Adipocyte (in vitro differentiated cells): ENCODE measurements around the gene PPP5C.
A peak's percentile ranks its signal among the peaks of the same experiment; 100 is the strongest.

Experiments
- DNase-seq: peaks from one replicate; pipeline ENCODE4 v3.0.0-alpha.2; 2015; ENCODE audit warnings: low read depth
- H3K27me3 ChIP-seq: replicated peaks from 2 replicates; pipeline ENCODE4 v1.7.0; 2013; ENCODE audit warnings: mild to moderate bottlenecking, low read length, moderate library complexity; ENCODE audit not compliant: control insufficient read depth, insufficient read depth
- H3K36me3 ChIP-seq: 2 replicates; pipeline ENCODE4 v1.7.0; 2013; ENCODE audit warnings: low read length, mild to moderate bottlenecking, moderate library complexity; ENCODE audit not compliant: control insufficient read depth, insufficient read depth, severe bottlenecking
- H3K4me1 ChIP-seq: 2 replicates; pipeline ENCODE4 v1.7.0; 2013; ENCODE audit warnings: mild to moderate bottlenecking, low read length, moderate library complexity; ENCODE audit not compliant: control insufficient read depth, insufficient read depth
- H3K4me3 ChIP-seq: 2 replicates; pipeline ENCODE4 v1.7.0; 2013; ENCODE audit warnings: mild to moderate bottlenecking, low read length, moderate library complexity
- H3K9ac ChIP-seq: 2 replicates; pipeline ENCODE4 v1.7.0; 2013; ENCODE audit warnings: mild to moderate bottlenecking, low read length, moderate library complexity
- H3K9me3 ChIP-seq: 2 replicates; pipeline ENCODE4 v1.7.0; 2013; ENCODE audit warnings: mild to moderate bottlenecking, low read length, moderate library complexity; ENCODE audit not compliant: control insufficient read depth

Gene PPP5C

GRCh38 chr19:46404753-46405468, 58.0 kb downstream of the PPP5C start:
- Histone ChIP-seq H3K9ac (peak overlapping the region; percentile 86), H3K4me3 (peak overlapping the region; percentile 84), H3K27me3 (peaks cover 16% of the 10 kb centered on the region), H3K36me3 (no peaks in the 10 kb centered on the region), H3K9me3 (no peaks in the 10 kb centered on the region), H3K4me1 (peaks cover 21% of the 10 kb centered on the region)
- no peak for DNase-seq

- DNase-seq: no peak
These were observed 60.1 kb downstream of the PPP5C start for GRCh38 chr19:46406976-46407375.

GRCh38 chr19:46407856-46408663, 61.2 kb downstream of the PPP5C start:
- peak overlapping the region; percentile 17 for H3K9ac ChIP-seq
- peaks cover 25% of the 10 kb centered on the region for H3K27me3 ChIP-seq
- no peak for DNase-seq
- no peaks in the 10 kb centered on the region for H3K36me3 ChIP-seq
- H3K4me3 ChIP-seq: peak overlapping the region; percentile 29
- H3K9me3 ChIP-seq: no peaks in the 10 kb centered on the region
- H3K4me1 ChIP-seq: peaks cover 32% of the 10 kb centered on the region

More at GRCh38 chr19:46406976-46407375, 60.1 kb downstream of the PPP5C start:
- H3K9ac ChIP-seq: no peak overlapping the region
- peaks cover 27% of the 10 kb centered on the region for H3K4me1 ChIP-seq
- no peak overlapping the region for H3K4me3 ChIP-seq
- peaks cover 25% of the 10 kb centered on the region for H3K27me3 ChIP-seq
- H3K36me3 ChIP-seq: no peaks in the 10 kb centered on the region
- H3K9me3 ChIP-seq: no peaks in the 10 kb centered on the region

GRCh38 chr19:46408664-46409039, 61.8 kb downstream of the PPP5C start:
- H3K9ac ChIP-seq: peak overlapping the region; percentile 17
- H3K9me3 ChIP-seq: no peaks in the 10 kb centered on the region
- peaks cover 25% of the 10 kb centered on the region for H3K27me3 ChIP-seq
- no peaks in the 10 kb centered on the region for H3K36me3 ChIP-seq
- H3K4me1 ChIP-seq: peaks cover 32% of the 10 kb centered on the region
- peak; percentile 71 for DNase-seq
- peak overlapping the region; percentile 29 for H3K4me3 ChIP-seq

GRCh38 chr19:46409191-46409590, 62.3 kb downstream of the PPP5C start:
- Histone ChIP-seq H3K9ac (no peak overlapping the region), H3K4me3 (no peak overlapping the region), H3K27me3 (peaks cover 25% of the 10 kb centered on the region), H3K4me1 (peaks cover 26% of the 10 kb centered on the region), H3K9me3 (no peaks in the 10 kb centered on the region), H3K36me3 (no peaks in the 10 kb centered on the region)
- DNase-seq: no peak

GRCh38 chr19:46410205-46411087, 63.6 kb downstream of the PPP5C start:
- Histone ChIP-seq H3K36me3 (no peaks in the 10 kb centered on the region), H3K9ac (no peak overlapping the region), H3K27me3 (peaks cover 23% of the 10 kb centered on the region), H3K4me1 (peaks cover 18% of the 10 kb centered on the region), H3K9me3 (no peaks in the 10 kb centered on the region), H3K4me3 (peak overlapping the region; percentile 81)
- DNase-seq: no peak

DNA sequence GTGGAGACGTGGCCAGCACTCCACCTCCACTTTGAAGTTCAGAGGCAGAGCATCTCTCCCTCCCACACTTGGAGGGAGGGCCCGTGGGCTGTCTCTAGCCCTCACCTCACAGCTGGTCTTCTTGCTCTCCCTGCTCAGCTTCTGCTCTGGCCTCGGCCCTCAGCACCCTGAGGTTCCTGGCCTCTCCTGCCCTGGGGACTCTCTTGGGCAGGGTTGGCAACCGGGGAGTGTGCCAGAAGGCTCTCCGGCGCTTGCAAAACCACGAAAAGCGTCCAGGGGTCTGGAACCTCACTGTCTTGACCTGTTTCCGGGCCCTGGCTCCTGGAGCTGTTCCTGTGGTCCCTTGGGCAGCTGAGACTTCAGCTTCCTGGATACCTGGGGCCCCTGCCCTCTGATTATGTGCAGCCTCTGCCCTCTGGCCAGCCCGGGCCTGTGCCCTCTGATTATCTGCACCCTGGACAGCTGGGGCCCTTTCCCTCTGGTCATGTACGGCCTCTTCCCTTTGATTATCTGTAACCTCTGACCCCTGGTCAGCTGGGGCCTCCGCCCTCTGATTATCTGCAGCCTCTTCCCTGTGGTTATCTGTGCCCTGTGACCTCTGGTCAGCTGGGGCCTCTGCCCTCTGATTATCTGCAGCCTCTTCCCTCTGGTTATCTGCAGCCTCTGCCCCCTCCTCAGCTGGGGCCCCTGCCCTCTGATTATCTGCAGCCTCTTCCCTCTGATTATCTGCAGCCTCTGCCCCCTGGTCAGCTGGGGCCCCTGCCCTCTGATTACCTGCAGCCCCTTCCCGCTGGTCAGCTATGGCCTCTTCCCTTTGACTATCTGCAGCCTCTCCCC, 64.4 kb downstream of the PPP5C start:
- no peak for DNase-seq
- H3K4me3 ChIP-seq: peak overlapping the region; percentile 81
- peaks cover 22% of the 10 kb centered on the region for H3K4me1 ChIP-seq
- peak overlapping the region; percentile 85 for H3K9ac ChIP-seq
- H3K36me3 ChIP-seq: no peaks in the 10 kb centered on the region
- no peaks in the 10 kb centered on the region for H3K9me3 ChIP-seq
- peaks cover 16% of the 10 kb centered on the region for H3K27me3 ChIP-seq

DNA sequence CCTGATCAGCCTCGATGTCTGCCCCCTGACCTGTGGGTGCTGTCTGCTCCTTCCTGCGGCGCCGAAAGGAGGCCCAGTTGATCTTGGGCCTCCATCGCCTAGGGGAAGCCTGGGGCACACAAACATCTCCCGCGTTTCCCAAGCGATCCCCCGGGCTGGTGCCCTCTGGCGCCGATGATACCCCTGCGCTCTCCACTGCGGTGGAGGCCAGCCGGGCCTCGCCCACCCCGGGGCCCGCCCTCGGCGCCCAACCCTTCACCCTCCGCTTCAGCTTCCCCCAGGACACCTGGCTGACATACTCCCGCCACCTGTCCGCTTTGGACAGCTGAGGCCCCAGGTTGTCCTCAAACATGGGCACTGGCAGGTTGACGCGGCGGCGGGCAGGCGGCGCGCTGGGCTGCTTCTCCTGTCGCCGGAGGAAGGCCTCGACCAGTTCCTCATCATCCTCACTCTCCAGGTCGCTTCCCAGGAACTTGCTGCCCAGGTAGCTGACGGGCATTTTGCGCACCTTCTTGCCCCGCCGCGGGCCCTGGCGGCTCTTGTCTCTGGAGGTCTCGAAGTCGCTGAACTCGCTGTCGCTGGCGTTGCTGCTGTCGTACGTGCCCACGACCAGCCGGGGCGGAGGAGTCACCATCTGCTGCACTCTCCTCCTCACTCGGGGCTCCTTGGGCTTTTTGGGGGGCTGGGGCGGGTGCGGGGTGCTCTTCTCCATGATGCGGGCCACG, 65.2 kb downstream of the PPP5C start:
- H3K9ac ChIP-seq: peak overlapping the region; percentile 85
- H3K27me3 ChIP-seq: peaks cover 12% of the 10 kb centered on the region
- peak overlapping the region; percentile 81 for H3K4me3 ChIP-seq
- DNase-seq: no peak
- H3K36me3 ChIP-seq: no peaks in the 10 kb centered on the region
- peaks cover 22% of the 10 kb centered on the region for H3K4me1 ChIP-seq
- no peaks in the 10 kb centered on the region for H3K9me3 ChIP-seq

DNA sequence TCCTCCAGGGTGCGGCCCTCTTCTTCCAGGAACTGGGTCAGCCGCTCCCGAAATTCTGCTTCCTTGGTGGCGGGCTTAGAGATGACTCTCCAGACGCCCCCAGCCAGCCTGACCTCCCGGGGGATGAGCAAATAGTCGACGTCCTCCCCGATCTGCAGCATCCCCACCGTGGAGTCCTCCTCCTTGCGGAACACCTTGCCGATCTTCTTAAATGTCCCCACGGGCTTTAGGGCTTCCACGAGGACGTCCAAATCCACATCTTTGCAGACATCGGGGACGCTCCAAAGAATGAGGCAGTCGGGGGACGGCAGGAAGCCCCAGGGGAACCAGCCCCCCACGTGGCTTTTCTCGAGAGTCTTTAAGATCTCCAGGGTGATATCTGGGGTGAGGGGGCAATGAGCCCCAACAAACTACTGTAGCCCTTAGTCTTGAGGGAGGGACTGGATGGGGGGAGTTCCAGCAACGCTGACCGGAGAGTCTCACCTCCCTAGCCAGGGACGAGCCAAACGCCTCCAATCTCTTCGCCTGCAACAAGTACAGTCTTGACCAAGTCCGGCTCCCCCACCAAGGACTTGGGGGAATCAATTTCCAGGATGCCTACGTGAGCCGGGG, 65.9 kb downstream of the PPP5C start:
- H3K4me3 ChIP-seq: peak overlapping the region; percentile 81
- DNase-seq: no peak
- H3K4me1 ChIP-seq: peaks cover 22% of the 10 kb centered on the region
- H3K9ac ChIP-seq: peak overlapping the region; percentile 85
- H3K9me3 ChIP-seq: no peaks in the 10 kb centered on the region
- H3K36me3 ChIP-seq: no peaks in the 10 kb centered on the region
- H3K27me3 ChIP-seq: peaks cover 9% of the 10 kb centered on the region
